HEK293T (cell line): Measurements from ENCODE around the gene CREB1.

ENCODE experiments used
- BHLHE40 ChIP-seq: fragments of 450-650 bp; IDR thresholded peaks from 2 replicates; pipeline ENCODE4 v1.6.1; 2016; ENCODE audit warnings: mild to moderate bottlenecking, moderate library complexity, borderline replicate concordance
- ELF4 ChIP-seq: fragments of 450-650 bp; IDR thresholded peaks from 2 replicates; pipeline ENCODE4 v1.6.1; 2017; ENCODE audit warnings: antibody characterized with exemption
- FOXM1 ChIP-seq: fragments of 450-650 bp; IDR thresholded peaks from 2 replicates; pipeline ENCODE4 v1.6.1; 2017; ENCODE audit warnings: mild to moderate bottlenecking, borderline replicate concordance
- LEF1 ChIP-seq: fragments of 450-650 bp; IDR thresholded peaks from 2 replicates; pipeline ENCODE4 v1.6.1; 2017; ENCODE audit warnings: mild to moderate bottlenecking, borderline replicate concordance
- SP1 ChIP-seq: fragments of 450-650 bp; IDR thresholded peaks from 2 replicates; pipeline ENCODE4 v1.6.1; 2017

- TF ChIP-seq SP1 (no peak), LEF1 (no peak), FOXM1 (no peak), BHLHE40 (no peak), ELF4 (no peak)
These were observed 28.3 kb downstream of the CREB1 start for GRCh38 chr2:207558079-207558491.
